NCI-H748 treated with DMSO at 0.1 percent for 48 hours (cell line): ENCODE data around the gene FRRS1L.

Experiments
- DNase-seq: peaks from one replicate; lab custom pipeline; 2025; lab: John Stamatoyannopoulos, UW

FRRS1L gene

DNA sequence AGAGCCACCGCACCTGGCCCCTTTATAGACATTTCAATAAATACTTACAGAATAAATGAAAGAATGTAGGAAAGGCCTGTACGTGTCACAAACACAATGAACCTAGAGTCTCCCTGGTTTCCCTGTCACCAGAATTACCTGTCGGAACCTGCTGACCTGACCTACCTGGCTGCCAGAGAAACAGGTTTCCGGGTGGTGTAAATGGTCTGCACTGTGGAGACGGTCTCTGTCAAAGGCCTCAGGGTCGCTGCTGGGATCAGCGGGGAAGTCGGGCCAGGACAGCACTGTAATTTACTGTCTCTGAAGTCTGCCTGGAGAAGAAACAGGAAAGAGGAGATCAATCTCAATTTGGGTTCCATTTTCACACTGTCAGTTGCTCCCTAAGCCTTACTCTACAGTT lies 9.3 kb upstream of the FRRS1L start:
- DNase-seq, result no peak

DNA sequence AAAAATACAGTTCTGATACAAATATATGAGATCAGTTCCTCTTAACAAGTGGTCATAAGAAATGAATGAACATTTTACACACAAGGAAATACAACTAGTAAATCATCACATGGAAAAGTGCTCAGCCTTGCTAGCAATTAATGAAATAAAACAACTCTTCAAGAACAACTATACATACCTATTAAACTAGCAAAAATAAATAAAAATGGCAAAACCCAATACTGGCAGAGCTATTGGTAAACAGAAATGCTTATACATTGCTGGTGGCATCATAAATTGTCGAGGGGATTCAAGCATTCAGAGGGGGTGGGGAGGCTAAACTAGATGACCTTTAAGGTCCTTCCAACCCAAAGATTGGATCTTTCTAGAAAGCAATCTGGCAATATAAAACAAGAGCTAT lies 5.9 kb upstream of the FRRS1L start:
- DNase-seq, result no peak

DNA sequence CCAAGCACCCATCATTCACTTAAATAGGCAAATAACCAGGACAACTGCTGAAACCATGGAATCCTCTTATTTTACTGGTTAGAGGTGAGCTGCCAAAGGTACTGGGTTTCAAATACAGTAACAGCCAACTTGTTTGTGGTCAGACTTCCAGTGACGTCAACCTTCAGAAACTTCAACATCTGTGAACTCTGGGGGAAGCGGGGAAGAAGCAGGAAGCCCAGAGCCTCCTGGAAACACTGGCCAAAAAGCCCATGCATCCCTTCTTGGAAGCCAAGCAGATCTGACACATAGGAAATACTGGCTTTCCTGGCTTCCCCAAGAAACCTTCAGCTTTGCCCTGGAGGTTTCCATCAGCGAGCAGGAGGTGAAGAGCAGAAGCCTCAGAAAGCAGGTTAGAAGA lies 4.9 kb upstream of the FRRS1L start:
- no peak for DNase-seq

DNA sequence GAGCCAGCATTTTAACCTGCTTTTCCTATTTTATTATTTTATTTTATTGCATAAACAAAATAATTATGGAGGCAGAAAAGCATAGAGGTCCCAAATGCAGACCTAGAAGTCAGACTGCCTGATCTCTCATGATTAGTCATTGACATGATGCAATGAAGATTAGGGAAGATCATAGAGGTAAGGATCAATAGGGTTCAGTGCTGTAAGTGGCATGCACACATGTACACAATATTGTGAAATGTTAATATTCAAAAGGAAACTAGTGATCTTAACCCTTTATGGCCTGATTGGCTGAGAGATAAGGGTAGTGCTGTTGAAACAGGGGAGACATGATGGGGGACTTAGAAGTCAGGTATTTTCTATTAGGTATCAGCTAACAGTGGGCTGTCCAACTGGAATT lies 1.1 kb upstream of the FRRS1L start:
- no peak for DNase-seq

DNA sequence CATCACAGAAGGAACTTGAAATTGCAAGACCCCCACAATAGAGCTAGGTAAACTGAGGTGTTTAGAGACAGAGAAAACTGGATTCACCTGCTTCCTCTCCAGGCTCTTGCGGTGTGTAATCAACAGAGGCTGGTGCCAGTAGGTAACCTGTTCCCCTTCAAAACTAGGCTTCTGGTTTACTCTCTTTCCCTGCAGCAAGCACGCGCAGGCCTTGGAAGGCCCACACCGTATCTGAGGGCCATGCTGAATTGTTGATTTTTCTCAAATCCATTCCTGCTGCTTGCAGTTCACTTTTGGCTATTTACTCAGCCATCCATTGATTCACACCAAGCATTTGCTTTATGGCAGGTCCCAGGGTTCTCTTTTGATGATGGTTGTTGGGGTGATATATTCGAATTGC lies 667 bp upstream of the FRRS1L start:
- no peak for DNase-seq

DNA sequence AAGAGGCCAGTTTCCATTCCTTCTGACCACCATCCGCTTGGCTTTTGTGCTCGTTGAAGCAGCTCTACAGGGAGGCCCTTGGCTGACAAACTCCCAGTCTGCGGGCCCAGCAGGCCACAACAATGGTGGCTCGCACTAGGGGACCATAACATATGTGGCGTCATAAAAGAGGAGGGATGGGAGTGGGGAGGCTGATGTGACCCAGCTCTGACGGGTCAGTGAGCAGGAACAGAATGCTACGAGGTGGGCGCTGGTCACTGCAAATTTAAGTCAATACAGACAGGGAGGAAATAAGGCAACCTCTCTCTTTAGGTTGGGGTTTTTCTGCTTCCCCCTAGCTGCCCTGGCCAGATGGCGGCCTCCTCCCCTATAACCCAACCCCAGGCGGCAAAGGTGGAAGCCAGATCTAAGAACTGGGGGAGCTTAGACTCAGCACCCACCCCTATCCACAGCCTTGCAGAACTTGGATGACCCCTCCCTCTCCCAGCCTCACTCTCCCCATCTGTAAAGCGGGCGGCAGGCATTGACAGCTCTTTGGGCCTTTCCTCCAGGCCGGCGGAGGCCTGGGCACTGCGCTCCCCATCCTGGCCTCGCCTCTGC lies 778 bp downstream of the FRRS1L start:
- no peak for DNase-seq

DNA sequence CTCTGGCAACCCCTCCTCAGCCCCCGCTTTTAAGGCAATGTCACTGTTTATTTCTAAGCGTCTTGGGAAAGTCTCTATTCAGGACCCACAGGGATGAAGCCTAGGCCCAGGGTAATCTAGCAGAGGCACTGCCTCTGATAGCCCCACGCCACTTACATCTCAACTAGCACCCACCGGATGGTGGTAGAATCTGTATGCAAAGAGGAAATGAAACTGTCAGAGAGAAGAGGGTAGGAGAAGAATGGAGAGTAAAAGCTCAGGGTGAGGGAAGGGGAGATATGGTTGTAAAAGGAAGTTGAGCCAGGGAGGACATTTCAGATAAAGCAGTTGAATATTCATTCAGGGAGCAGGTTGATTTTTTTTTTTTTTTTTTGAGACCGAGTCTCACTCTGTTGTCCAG lies 3.0 kb downstream of the FRRS1L start:
- no peak for DNase-seq

DNA sequence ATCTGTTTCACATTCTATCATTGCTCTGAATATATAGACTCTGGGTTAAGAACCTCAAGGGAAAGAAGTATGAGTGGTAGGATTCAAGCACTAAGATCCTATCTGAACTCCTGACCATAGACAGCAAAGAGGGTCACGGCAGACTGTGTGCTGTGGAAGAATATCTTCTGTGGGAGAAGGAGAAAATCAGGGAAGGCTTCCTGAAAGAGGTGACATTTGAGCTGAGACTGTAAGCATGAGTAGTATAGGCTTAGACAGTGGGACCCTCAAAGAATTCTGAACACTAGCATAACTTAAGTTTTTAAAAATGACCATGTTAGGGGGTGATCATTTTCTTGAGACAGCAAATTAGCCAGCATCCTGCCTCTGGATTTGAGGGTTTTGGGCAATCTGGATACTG lies 3.9 kb downstream of the FRRS1L start:
- DNase-seq, result no peak

DNA sequence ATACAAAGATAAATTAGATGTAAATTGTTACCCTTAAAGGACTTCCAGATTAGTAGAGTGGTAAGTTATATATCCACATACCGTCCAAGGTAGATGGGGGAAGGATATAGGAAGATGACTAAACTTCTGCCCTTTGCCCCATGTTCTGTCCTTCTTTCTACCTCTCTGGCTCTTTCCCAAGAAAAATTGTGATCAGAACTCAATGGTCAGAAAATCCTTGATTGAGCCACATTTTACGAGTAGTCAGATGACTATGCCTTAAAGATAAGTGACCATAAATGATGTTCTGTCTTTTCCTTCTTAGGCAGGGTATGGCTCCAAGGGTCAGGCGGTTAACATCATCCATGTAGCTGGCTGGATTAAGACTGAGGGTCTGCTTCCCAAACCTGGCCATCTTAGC lies 4.4 kb downstream of the FRRS1L start:
- no peak for DNase-seq

DNA sequence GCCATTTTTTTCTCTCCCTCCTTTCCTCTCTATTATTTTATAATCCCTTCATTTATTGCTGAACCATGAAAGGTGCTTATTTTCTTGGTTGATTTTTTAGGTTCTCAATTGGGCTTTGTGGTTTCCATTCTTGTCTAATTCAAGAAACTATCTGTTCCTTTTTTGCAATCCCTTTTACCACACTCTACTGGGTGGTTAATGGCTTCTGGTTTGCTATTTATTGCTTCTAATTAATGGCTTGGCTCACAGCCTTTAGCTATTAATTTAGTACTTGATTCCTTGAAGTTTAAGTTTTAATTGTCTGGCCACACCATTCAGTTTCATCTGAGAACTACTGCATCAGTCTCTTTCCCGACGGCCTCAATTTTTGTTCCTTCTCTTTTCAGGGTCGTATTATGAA lies 5.6 kb downstream of the FRRS1L start:
- DNase-seq, result no peak

DNA sequence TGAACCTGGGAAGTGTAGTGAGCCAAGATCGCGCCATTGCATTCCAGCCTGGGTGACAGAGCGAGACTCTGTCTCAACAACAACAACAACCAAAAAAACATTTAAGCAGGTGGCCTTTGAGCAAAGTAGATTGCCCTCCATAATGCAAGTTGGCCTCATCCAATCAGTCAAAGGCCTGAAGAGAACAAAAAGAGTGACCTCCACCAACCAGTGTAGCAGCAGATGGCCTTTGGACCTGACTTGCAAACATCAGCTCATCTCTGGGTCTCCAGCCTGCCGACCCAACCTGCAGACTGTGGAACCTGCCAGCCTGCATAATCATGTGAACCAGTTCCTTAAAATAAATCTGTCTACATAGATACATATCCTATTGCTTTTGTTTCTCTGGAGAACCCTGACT lies 7.5 kb downstream of the FRRS1L start:
- DNase-seq, result no peak

DNA sequence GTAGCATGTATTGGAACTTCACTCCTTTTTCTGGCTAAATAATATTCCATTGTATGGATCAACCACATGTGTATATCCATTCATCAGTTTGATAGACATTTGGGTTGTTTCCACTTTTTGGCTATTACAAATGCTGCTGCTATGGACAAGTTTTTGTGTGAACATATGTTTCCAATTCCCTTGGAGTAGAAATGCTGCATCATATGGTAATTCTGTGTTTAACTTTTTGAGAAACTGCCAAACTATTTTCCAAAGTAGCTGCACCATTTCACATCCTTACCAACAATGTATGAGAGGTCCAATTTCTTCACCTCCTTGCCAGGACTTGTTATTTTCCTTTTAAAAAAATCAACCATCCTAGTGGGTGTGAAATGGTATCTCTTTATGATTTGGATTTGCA lies 8.4 kb downstream of the FRRS1L start:
- no peak for DNase-seq

DNA sequence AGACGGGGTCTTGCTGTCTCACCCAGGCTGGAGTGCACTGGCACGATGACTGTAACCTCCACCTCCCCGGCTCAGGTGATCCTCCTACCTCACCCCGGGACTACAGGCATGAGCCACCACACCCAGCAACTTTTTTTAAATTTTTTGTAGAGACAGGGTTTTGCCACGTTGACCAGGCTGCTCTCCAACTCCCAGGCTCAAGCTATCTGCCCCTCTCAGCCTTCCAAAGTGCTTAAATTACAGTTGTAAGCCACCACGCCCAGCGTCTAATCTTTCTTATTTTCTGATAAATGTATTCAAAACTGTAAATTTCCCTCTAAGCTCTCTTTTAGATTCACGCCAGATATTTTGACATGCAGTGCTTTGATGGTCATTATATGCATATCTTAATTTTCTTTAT lies 10.3 kb downstream of the FRRS1L start:
- no peak for DNase-seq

DNA sequence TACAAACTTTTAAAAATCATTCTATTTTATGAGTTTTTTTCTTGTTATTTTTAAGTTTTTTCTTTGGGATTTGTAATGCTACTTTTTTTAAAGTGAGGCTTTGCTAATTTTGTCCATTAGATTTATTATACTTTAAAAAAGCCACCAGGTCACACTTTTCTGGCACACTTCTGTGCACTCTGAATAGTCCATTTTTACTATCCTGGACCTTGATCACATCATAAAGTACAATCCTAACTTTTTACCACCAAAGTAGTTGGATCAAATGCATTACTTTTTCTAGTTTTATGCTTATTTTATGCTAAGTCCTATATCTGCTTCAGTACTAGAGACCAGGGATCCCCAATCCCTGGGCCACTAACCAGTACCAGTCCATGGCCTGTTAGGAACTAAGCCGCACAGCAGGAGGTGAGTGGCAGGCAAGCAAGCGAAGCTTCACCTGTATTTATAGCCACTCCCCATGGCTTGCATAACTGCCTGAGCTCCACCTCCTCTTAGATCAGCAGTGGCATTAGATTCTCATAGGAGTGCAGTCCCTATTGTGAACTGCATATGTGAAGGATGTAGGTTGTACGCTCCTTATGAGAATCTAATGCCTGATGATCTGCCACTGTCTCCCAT lies 16.0 kb downstream of the FRRS1L start:
- no peak for DNase-seq

DNA sequence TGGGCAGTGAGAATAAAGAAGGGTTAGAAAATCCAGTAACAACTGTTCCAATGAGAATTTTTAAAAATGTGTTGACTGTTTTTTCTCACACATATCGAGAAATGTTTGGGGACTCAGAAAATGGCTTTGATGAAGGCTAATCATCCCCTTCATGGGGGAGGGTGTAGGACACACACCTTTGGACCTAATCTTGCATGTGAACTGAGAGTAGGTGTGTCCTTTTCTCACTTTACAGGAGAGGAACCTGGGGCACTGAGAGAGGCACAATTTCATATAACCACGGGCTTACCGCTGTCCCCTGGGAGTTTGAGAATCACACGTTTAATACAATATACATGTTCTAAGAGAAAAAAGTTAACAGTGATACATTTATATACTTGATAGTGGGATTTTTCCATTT lies 17.3 kb downstream of the FRRS1L start:
- no peak for DNase-seq

DNA sequence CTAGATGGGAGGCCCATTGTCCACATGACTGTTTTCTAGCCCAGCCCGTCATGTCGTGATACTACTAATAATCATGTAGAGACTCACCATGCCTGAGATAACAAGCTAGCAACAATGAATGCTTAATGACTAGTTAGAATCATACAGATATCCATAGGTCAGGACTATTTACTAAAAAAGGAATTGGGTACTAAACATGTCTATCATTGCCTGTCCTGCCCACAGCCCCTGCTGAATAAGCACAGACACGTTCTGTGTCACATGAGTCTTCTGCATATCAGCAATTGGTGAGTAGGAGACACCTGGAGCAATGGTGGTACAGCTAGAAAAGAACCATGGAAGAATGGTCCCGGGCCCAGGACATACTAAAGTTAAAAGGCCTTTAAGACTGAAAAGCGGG lies 18.0 kb downstream of the FRRS1L start:
- DNase-seq, result no peak

DNA sequence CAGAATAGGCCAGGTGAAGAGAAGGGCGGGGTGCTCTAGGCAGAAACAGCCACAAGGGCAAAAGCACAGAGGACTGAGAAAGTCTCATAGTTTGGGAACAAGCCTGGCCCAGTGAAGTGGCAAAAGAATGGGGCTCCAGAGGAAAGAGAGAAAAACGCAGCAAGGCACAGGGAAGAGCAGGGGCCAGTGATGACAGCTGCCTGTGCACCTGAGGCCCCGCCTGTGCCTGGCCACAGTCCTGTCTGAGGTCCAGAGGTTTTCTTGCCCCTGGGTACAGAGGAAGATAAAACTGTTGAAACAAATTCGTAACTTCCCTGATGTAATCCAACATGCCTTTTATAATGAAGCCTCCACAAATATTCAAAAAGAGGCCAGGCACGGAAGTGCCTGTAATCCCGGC lies 22.0 kb downstream of the FRRS1L start:
- no peak for DNase-seq

DNA sequence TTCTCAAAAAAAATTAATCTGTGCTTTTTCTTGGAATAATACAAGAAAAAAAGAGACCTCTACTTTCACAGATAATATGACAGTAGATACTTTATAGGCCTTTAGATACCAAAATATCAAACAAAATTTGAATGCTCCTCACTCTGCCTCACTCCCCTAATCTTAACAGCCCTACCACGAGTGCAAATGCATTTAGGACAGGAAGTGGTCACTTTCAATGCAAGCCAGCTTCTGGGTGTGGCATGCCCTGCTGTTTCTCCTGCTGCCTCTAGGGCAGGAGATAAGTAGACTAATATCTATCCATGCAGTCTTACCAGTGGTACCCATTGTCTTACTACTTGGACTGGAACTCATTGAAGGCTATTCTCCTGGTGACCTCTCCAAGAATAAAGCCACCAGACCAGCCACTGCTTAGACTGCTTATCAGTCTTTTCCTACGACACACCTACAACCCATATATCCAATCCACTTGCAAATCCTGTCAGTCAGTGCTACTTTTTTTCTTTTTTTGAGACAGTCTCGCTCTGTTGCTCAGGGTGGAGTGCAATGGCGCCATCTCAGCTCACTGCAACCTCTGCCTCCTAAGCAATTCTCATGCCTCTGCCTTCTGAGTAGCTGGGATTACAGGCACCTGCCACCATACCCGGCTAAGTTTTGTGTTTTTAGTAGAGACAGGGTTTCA lies 23.0 kb downstream of the FRRS1L start:
- no peak for DNase-seq

DNA sequence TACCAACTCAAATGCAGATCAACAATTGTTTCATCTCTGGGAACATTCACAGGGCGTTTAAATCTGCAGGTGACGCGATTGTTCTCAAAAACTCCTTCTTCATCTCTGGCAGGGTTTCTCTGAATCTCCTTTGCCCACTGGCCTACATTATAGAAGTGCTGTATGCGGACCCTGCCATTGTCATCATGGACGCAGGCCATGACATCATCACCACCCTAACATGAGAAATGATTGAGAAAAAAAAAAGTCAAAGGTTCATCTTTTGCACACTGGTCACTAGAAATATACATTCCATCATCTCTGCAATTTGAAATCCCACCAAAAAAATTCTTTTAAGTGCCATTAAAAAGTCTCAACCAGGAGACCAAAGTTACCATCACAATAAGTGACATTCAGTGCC lies 25.7 kb downstream of the FRRS1L start:
- DNase-seq, result no peak

DNA sequence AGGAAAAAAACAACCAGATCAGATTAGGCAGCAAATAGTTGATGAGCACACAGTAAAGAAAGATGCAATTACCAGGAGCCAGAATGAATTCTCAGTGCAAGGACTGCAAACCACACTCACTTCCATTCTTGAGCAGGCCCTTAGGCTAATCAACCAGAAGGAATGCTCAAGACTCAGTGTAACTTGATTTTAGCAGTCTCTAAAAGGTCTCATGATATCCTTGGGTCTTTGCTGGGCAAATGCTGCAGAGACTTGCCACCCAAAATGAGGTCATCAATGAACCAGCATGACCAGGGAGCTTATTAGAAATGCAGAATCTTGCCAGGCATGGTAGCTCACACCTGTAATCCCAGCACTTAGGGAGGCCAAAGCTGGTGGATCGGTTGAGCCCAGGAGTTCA lies 27.2 kb downstream of the FRRS1L start:
- DNase-seq, result no peak

DNA sequence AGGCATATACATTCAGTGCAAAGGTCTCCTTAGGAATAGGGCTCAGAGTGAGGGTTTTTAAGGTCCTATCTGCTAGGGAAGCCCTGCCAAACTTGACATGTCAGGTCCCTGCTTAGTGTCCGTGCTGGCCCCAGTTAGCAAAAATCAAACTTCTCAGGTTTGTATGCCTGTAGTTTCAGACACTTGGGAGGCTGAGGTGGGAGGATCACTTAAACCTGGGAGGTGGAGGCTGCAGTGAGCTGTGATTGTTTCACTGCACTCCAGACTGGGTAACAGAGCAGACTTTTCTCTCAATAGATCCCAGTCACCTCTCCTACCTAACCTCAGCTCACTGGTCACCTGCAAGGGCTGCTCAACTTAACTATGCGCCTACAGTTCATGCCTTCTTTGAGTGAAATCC lies 28.6 kb downstream of the FRRS1L start:
- no peak for DNase-seq

DNA sequence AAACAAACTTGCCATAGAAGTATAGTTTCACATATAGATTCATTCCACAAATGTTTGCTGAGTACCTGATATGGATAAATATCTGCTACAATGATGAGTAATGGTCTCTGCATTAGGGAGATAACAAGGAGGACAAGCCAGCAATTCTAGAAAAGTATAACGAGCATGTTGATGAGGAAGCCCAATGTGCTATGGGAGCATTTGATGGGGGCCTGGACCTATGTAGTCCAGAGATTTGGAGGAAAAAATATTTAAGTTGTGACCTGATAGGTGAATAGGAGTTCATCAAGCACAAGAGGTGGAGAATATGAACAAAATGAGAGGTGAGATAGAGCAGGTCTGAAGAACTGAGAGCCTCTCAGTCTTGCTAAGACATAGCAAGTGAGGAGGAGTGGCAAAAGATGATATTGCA lies 32.9 kb downstream of the FRRS1L start:
- DNase-seq, result no peak

DNA sequence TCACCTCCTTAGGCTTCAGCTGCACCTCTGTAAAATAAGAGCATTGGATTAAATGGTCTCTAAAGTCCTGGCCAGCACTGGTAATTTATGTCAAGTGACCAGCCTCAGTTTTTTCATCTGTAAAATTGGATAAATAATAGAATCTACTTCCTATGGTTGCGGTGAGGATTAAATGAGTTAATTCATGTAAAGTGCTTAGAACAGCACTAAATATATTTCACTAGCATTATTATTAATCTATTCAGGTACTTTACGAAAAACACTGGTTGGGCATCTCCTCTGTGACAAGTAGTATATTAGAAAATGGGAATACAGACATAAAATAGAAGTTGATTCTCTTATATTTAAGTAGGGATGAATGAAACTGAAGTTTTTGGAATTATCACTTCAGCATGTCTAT lies 33.5 kb downstream of the FRRS1L start:
- DNase-seq, result no peak

DNA sequence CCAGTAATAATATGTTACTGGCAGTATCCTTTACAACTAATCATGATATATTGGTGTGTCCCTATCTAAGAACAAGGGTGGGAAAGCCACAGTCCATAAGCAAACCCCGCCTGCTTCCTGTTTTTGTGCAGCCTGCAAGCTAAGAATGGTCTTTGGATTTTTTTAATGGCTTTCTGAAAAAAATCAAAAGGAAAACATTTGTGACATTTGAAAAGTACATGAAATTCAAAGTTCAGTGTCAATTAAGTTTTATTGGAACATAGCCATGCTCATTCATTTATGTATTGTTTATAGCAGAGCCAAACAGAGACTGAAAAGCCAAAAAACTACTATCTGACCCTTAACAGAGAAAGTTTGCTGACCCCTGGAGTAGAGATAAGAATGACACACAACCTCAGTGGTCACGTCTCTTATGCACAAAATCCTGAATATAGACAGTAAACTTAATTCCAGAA lies 34.5 kb downstream of the FRRS1L start:
- DNase-seq, result no peak
